OCI-LY3 (cell line): Measurements from ENCODE around the gene KIF23.

Source experiments
- H2AFZ ChIP-seq: fragments of 200-600, 300-600 bp; shearing (Covaris generic); 2 replicates; pipeline ENCODE4 v1.6.0; 2014; ENCODE audit warnings: antibody characterized with exemption, low read depth, low read length
- H3K27ac ChIP-seq: fragments of 200-600, 300-600 bp; sonication (generic); 2 replicates; pipeline ENCODE4 v1.5.1; 2014; ENCODE audit warnings: mild to moderate bottlenecking, low read length, moderate library complexity, mixed read lengths
- H3K27me3 ChIP-seq: fragments of 200-600, 300-600 bp; sonication (generic); 2 replicates; pipeline ENCODE4 v1.6.1; 2014; ENCODE audit warnings: low read depth, low read length, mixed read lengths
- H3K36me3 ChIP-seq: fragments of 200-600, 300-600 bp; sonication (generic); replicated peaks from 2 replicates; pipeline ENCODE3; 2014; ENCODE audit warnings: low read depth, low read length, mixed read lengths
- H3K4me1 ChIP-seq: fragments of 300-600, 200-600 bp; sonication (generic); 2 replicates; pipeline ENCODE4 v1.6.1; 2014; ENCODE audit warnings: low read length, mixed read lengths
- H3K4me2 ChIP-seq: fragments of 200-600, 300-600 bp; sonication (generic); 2 replicates; pipeline ENCODE4 v1.6.1; 2014; ENCODE audit warnings: low read length, mixed read lengths
- H3K4me3 ChIP-seq: fragments of 300-600, 200-600 bp; sonication (generic); 2 replicates; pipeline ENCODE4 v1.5.1; 2014; ENCODE audit warnings: antibody characterized with exemption, mild to moderate bottlenecking, low read length, moderate library complexity
- H3K79me2 ChIP-seq: fragments of 300-600, 200-600 bp; shearing (Covaris generic); 2 replicates; pipeline ENCODE4 v1.6.1; 2014; ENCODE audit warnings: mild to moderate bottlenecking, low read length, mixed read lengths
- H3K9ac ChIP-seq: fragments of 300-600, 200-600 bp; shearing (Covaris generic); 2 replicates; pipeline ENCODE4 v1.6.0; 2014; ENCODE audit warnings: mild to moderate bottlenecking, low read length, moderate library complexity
- H3K9me3 ChIP-seq: fragments of 200-600, 300-600 bp; shearing (Covaris generic); 2 replicates; pipeline ENCODE4 v1.6.1; 2014; ENCODE audit warnings: low read length, mixed read lengths; ENCODE audit not compliant: insufficient read depth
- H4K20me1 ChIP-seq: fragments of 200-600, 300-600 bp; sonication (generic); 2 replicates; pipeline ENCODE4 v1.6.1; 2016; ENCODE audit warnings: low read length, mixed read lengths; ENCODE audit not compliant: insufficient read depth
- EZH2phosphoT487 ChIP-seq: fragments of 200-600 bp; shearing (Covaris generic); IDR thresholded peaks from 2 replicates; pipeline ENCODE4 v1.6.1; 2018; ENCODE audit warnings: antibody characterized with exemption, mixed run types, low read depth
- TF ChIP-seq, protein P1 (sequence below): fragments of 200-600, 300-600 bp; sonication (generic); IDR thresholded peaks from 2 replicates; pipeline ENCODE4 v1.5.1; 2014; ENCODE audit warnings: antibody characterized with exemption, low read length, low read depth

KIF23 gene

DNA sequence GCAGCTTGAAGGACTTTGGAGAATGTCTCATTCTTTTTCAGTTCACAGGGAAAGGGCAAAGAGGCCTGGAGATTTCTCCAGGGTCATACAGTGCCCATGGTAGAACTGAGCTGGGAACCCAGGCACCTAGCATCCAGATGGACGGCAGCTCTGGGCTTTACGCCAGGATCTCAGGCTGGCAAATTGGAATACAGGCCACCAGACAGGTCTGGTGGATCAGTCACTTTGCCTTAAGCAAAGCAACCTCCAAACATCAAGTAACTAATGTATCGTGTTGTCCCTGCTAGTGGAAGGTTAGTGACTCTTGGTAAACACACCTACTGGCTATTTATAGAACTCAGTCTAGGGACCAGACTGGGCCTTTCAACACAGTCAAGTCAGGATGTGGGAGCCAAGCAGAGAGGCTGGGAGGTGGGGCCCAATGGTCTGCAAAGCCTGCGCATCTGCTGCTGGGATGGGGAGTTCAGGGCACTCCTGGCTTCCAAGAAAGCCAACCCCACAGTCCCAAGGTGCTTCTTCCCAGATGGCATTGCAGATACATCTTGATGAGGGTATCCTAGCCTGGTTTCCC, 68.6 kb downstream of the KIF23 start:
- no peak overlapping the region for H2AFZ ChIP-seq
- H4K20me1 ChIP-seq, result no peaks in the 10 kb centered on the region
- H3K36me3 ChIP-seq, result no peaks in the 10 kb centered on the region
- H3K4me3 ChIP-seq, result no peak overlapping the region
- H3K4me1 ChIP-seq, result peaks cover 3% of the 10 kb centered on the region; the same call in 1 of the 2 replicates
- no peaks in the 10 kb centered on the region for H3K79me2 ChIP-seq
- no peaks in the 10 kb centered on the region for H3K9me3 ChIP-seq
- H3K4me2 ChIP-seq, result no peak overlapping the region
- no peak overlapping the region for H3K9ac ChIP-seq
- H3K27ac ChIP-seq, result no peak overlapping the region
- H3K27me3 ChIP-seq, result peaks cover 21% of the 10 kb centered on the region; the same call in 1 of the 2 replicates
- TF ChIP-seq, protein P1, sequence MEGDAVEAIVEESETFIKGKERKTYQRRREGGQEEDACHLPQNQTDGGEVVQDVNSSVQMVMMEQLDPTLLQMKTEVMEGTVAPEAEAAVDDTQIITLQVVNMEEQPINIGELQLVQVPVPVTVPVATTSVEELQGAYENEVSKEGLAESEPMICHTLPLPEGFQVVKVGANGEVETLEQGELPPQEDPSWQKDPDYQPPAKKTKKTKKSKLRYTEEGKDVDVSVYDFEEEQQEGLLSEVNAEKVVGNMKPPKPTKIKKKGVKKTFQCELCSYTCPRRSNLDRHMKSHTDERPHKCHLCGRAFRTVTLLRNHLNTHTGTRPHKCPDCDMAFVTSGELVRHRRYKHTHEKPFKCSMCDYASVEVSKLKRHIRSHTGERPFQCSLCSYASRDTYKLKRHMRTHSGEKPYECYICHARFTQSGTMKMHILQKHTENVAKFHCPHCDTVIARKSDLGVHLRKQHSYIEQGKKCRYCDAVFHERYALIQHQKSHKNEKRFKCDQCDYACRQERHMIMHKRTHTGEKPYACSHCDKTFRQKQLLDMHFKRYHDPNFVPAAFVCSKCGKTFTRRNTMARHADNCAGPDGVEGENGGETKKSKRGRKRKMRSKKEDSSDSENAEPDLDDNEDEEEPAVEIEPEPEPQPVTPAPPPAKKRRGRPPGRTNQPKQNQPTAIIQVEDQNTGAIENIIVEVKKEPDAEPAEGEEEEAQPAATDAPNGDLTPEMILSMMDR, result no peak
- TF ChIP-seq EZH2phosphoT487, result no peak

DNA sequence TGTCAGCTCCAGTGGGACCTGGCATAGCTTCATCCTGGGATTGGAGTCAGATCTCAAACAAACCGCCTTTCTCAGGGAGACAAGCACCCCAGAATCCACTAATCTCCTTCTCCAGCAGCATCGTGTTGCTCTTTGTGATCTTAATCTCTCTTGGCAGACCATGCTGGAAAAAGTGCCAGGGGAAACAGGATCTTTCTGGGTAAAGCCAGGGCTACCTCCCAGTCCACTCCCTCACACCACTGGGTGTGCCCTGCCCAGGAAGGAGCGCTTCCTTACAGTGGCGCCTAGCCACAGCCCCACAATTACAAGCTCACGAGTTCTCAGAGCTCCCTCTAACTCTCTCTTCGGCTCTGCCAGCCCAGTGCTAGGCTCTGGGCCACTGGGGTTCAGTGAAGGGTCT, 70.7 kb downstream of the KIF23 start:
- H3K9me3 ChIP-seq, result no peaks in the 10 kb centered on the region
- H3K4me2 ChIP-seq, result no peak overlapping the region
- TF ChIP-seq, protein P1, result no peak
- TF ChIP-seq EZH2phosphoT487, result no peak
- no peaks in the 10 kb centered on the region for H3K79me2 ChIP-seq
- no peak overlapping the region for H3K27ac ChIP-seq
- no peak overlapping the region for H2AFZ ChIP-seq
- H3K36me3 ChIP-seq, result no peaks in the 10 kb centered on the region
- H4K20me1 ChIP-seq, result no peaks in the 10 kb centered on the region
- no peak overlapping the region for H3K4me3 ChIP-seq
- H3K4me1 ChIP-seq, result no peaks in the 10 kb centered on the region
- peaks cover 12% of the 10 kb centered on the region; the same call in 1 of the 2 replicates for H3K27me3 ChIP-seq
- H3K9ac ChIP-seq, result no peak overlapping the region

DNA sequence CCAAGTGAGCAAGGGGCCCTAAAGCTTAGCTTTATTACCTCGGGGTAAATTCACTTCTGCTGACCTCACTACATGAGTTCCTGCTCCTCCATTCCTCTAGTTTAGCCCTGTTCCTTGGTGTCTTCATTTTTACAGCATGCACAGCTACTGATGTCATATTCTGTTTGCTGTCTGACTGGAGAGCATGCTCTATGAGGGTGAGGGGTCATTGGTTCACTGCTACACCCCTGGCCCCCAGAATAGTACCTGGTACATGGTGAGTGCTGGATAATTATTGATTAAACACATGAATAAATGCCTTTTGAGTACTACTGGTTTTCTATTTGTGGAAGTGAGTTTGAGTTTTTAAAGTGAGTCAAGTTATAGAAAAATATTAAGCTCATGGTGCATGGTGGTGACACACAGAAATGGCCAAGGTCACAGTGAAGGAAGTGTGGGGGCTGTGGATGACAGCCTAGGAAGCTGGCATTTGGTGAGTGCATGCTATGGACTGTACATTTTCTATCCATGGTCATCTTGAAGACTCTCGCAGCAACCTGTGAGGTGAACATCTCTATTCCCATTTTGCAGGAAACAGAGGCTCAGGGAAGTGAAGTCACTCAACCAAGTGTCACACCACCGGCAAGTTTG, 72.4 kb downstream of the KIF23 start:
- H4K20me1 ChIP-seq, result no peaks in the 10 kb centered on the region
- no peak overlapping the region for H3K4me2 ChIP-seq
- no peaks in the 10 kb centered on the region for H3K36me3 ChIP-seq
- no peak overlapping the region for H3K27ac ChIP-seq
- H2AFZ ChIP-seq, result no peak overlapping the region
- no peak overlapping the region for H3K9ac ChIP-seq
- no peaks in the 10 kb centered on the region for H3K79me2 ChIP-seq
- peaks cover 21% of the 10 kb centered on the region; the same call in 1 of the 2 replicates for H3K27me3 ChIP-seq
- H3K4me1 ChIP-seq, result no peaks in the 10 kb centered on the region
- TF ChIP-seq, protein P1, result no peak
- 0 out of 2 replicates have a peak, but pooled peaks cover 4% of the 10 kb centered on the region for H3K9me3 ChIP-seq
- no peak overlapping the region for H3K4me3 ChIP-seq

DNA sequence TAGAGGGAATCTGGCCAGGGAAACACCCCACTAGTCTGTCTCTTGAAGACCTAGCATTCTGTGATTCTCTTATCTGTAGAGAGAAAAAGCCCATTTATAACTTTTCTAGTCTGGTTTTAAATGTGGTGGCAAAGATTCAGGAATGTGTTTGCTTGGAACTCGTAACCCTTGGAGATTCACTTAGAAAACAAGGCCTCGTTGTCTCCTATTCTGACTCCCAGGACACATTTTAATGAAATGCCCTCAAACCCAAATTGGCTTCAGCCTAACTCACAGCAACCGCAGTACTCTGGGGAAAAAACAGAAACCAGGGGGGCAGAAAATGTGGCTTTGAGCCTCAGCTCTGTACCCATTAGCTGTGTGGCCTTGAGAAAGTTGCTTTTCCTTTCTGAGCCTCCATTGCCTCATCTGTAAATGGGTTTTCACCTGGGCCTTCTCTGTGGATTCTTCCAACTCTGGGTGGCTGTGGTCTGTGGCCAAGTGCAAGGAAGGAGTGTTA, 75.0 kb downstream of the KIF23 start:
- Histone ChIP-seq H3K9me3 (0 out of 2 replicates have a peak, but pooled peaks cover 6% of the 10 kb centered on the region), H3K4me1 (no peaks in the 10 kb centered on the region), H3K79me2 (no peaks in the 10 kb centered on the region), H3K9ac (no peak overlapping the region), H3K4me3 (no peak overlapping the region), H3K27ac (no peak overlapping the region), H2AFZ (no peak overlapping the region), H3K36me3 (no peaks in the 10 kb centered on the region), H4K20me1 (no peaks in the 10 kb centered on the region), H3K4me2 (no peak overlapping the region), H3K27me3 (peaks cover 24% of the 10 kb centered on the region; the same call in 1 of the 2 replicates)
- TF ChIP-seq, protein P1, result no peak
- no peak for TF ChIP-seq EZH2phosphoT487
